ENCODE measurements around the gene C10orf67. TPM values are rescaled to one million over a fixed set of nuclear protein-coding genes. Genes with fewer than 3 reads are reported as not detected.

Gene C10orf67
- polyA plus RNA-seq, 1 donor from 2014 or later = 0.48 TPM

GRCh38 chr10:23322082-23322481 lies 22.5 kb downstream of the C10orf67 start:
- Histone ChIP-seq H3K79me2 (replicated peaks; ENCODE audit: insufficient read depth, low read length) (no peaks in the 10 kb centered on the region), H3F3A (ENCODE audit: insufficient read depth, low read length, poor library complexity, severe bottlenecking) (no peaks in the 10 kb centered on the region), H3K9ac (ENCODE audit: low read length) (no peak overlapping the region), H3K27me3 (ENCODE audit: insufficient read depth, low read depth, low read length) (no peaks in the 10 kb centered on the region), H3K4me2 (ENCODE audit: low read length) (no peak overlapping the region), H3K9me2 (ENCODE audit: insufficient read depth, low read length) (no peaks in the 10 kb centered on the region), H3K9me3 (ENCODE audit: low read length) (no peaks in the 10 kb centered on the region), H3K36me3 (ENCODE audit: insufficient read depth, low read length) (no peaks in the 10 kb centered on the region), H3K4me3 (ENCODE audit: low read length) (no peak overlapping the region), H4K20me1 (ENCODE audit: insufficient read depth) (no peaks in the 10 kb centered on the region), H2AFZ (ENCODE audit: low read depth, low read length) (no peak overlapping the region), H3K27ac (ENCODE audit: low read length) (no peak overlapping the region)
- TF ChIP-seq RAD21 (conservative IDR thresholded peaks at IDR 0.05) (no peak), SMC3 (conservative IDR thresholded peaks at IDR 0.05; ENCODE audit: poor library complexity) (no peak), EZH2 (IDR thresholded peaks at IDR 0.05; ENCODE audit: borderline replicate concordance, insufficient read depth, low read length, poor library complexity, severe bottlenecking) (no peak), REST (IDR thresholded peaks at IDR 0.05; ENCODE audit: borderline replicate concordance) (no peak), CTCF (IDR thresholded peaks at IDR 0.05; ENCODE audit: poor library complexity, severe bottlenecking) (no peak), TAF1 (IDR thresholded peaks at IDR 0.05; ENCODE audit: low read depth) (no peak), EP300 (conservative IDR thresholded peaks at IDR 0.05; ENCODE audit: poor library complexity, severe bottlenecking) (no peak), POLR2AphosphoS5 (IDR thresholded peaks at IDR 0.05) (no peak), MXI1 (conservative IDR thresholded peaks at IDR 0.05; ENCODE audit: poor library complexity, severe bottlenecking) (no peak)

GRCh38 chr10:23319835-23320234 lies 24.8 kb downstream of the C10orf67 start:
- H3K79me2 ChIP-seq (replicated peaks; ENCODE audit: insufficient read depth, low read length) = no peaks in the 10 kb centered on the region
- no peak overlapping the region for H3K4me3 ChIP-seq (ENCODE audit: low read length)
- TF ChIP-seq EP300 (conservative IDR thresholded peaks at IDR 0.05; ENCODE audit: poor library complexity, severe bottlenecking) = no peak
- TF ChIP-seq REST (IDR thresholded peaks at IDR 0.05; ENCODE audit: borderline replicate concordance) = no peak
- TF ChIP-seq POLR2AphosphoS5 (IDR thresholded peaks at IDR 0.05) = no peak
- TF ChIP-seq CTCF (IDR thresholded peaks at IDR 0.05; ENCODE audit: poor library complexity, severe bottlenecking) = no peak
- TF ChIP-seq EZH2 (IDR thresholded peaks at IDR 0.05; ENCODE audit: borderline replicate concordance, insufficient read depth, low read length, poor library complexity, severe bottlenecking) = no peak
- TF ChIP-seq SMC3 (conservative IDR thresholded peaks at IDR 0.05; ENCODE audit: poor library complexity) = no peak
- TF ChIP-seq MXI1 (conservative IDR thresholded peaks at IDR 0.05; ENCODE audit: poor library complexity, severe bottlenecking) = no peak
- no peak for TF ChIP-seq RAD21 (conservative IDR thresholded peaks at IDR 0.05)
- TF ChIP-seq TAF1 (IDR thresholded peaks at IDR 0.05; ENCODE audit: low read depth) = no peak
- H3K9me3 ChIP-seq (ENCODE audit: low read length) = no peaks in the 10 kb centered on the region
- no peak overlapping the region for H3K9ac ChIP-seq (ENCODE audit: low read length)
- no peaks in the 10 kb centered on the region for H3K9me2 ChIP-seq (ENCODE audit: insufficient read depth, low read length)
- no peak overlapping the region for H2AFZ ChIP-seq (ENCODE audit: low read depth, low read length)
- no peaks in the 10 kb centered on the region for H3F3A ChIP-seq (ENCODE audit: insufficient read depth, low read length, poor library complexity, severe bottlenecking)
- no peak overlapping the region for H3K4me2 ChIP-seq (ENCODE audit: low read length)
- H3K27ac ChIP-seq (ENCODE audit: low read length) = no peak overlapping the region
- no peaks in the 10 kb centered on the region for H3K36me3 ChIP-seq (ENCODE audit: insufficient read depth, low read length)
- no peaks in the 10 kb centered on the region for H4K20me1 ChIP-seq (ENCODE audit: insufficient read depth)
- H3K27me3 ChIP-seq (ENCODE audit: insufficient read depth, low read depth, low read length) = no peaks in the 10 kb centered on the region
